GM19452 (cell line): ENCODE measurements around the gene SCFD1.
"Not testable (repeated sequence)": the region's sequence is repeated elsewhere in the genome, so short reads cannot be mapped to it uniquely, and the experiment has no call there.

Experiments
- ATAC-seq: cut with Tn5 transposase; IDR thresholded peaks from one replicate; pipeline ENCODE4 v1.9.1; 2021; ENCODE audit not compliant: unreplicated experiment

Gene SCFD1

GRCh38 chr14:30658645-30659044 is 36.5 kb downstream of the SCFD1 start:
- no peak for ATAC-seq

DNA sequence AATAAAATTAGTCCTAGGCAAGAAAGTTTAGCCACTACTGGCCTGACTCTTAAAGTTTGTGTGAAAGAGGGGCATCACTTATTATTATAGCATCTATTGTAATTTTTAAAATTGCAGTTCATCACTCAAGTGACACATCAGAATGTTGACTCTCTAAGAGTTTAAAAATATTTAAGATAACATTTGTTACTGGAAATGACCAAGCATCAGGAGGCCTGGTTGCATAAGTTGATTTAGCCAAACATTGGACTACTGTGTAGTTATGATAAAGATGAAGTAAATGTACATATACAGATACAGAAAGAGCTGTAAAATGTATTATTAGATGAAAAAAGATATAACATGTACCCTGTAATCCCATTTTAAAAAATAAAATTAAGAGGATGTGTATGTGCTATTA is 47.5 kb downstream of the SCFD1 start:
- no peak for ATAC-seq

- no peak for ATAC-seq
Observed at GRCh38 chr14:30673071-30673470, 51.0 kb downstream of the SCFD1 start.

GRCh38 chr14:30678926-30679431 is 56.9 kb downstream of the SCFD1 start:
- ATAC-seq = no peak

GRCh38 chr14:30680036-30680435 is 57.9 kb downstream of the SCFD1 start:
- no peak for ATAC-seq

DNA sequence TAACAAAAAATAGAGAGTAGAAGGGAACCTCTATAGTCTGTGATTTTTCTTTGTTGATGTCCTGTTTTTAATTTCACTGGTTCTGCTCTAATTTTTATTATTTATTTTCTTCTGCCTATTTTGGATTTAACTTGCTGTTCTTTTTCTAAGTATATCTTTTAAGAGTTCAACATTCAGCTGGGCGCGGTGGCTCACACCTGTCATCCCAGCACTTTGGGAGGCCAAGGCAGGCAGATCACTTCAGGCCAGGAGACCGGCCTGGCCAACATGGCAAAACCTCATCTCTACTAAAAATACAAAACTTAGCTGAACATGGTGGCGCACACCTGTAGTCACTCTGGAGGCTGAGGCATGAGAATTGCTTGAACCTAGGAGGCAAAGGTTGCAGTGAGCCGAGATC is 58.7 kb downstream of the SCFD1 start:
- ATAC-seq = not testable (repeated sequence)

- ATAC-seq = no peak
Observed at GRCh38 chr14:30681752-30682355, 59.7 kb downstream of the SCFD1 start.

DNA sequence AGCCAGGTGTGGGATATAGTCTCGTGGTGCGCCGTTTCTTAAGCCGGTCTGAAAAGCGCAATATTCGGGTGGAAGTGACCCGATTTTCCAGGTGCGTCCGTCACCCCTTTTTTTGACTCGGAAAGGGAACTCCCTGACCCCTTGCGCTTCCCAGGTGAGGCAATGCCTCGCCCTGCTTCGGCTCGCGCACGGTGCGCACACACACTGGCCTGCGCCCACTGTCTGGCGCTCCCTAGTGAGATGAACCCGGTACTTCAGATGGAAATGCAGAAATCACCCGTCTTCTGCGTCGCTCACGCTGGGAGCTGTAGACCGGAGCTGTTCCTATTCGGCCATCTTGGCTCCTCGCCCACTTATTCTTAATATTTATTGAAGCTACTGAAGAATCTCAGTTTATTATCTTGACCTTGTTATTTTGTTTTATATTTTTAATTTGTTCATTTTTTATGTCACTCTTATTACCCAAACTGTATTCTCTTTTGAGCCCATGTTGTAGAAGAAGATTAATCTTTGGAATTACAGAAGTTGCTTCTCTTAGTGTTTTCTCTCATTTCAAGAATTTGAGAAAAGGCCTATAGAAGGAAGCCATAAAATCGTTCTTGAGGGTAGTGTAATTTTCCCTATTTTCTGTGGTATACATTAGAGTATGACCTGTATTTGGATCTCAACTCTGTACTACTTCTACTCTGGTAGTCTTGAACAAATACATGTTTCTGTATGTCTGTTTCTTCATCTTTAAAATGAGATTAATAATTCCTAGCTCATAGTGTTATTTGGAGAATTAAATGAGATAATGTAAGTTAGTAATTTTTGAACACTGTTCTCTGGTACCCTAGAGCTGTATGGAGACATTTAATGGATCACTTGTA is 68.6 kb downstream of the SCFD1 start:
- not testable (repeated sequence) for ATAC-seq

- no peak for ATAC-seq
Observed at GRCh38 chr14:30691751-30692398, 69.8 kb downstream of the SCFD1 start.

- no peak for ATAC-seq
Observed at GRCh38 chr14:30692669-30693068, 70.5 kb downstream of the SCFD1 start.

DNA sequence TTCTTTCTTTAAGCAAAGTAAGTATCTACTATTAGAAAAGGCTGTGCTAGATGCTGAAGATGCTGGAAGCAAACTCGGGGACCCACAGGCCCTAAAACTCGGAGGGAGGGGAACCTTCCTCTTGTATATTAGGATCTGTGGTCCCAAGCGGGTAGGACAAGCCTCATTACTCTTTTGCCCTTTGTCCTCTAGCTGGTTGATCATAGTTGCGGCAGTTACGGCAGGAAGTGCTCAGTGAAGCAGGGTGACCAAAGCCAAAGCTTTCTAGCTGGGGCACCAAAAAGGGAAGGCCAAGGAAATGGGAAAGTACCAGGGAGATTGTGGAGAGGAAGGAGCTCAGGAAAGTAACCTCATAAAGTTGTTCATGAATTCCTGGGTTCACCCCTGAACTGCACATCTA is 76.3 kb downstream of the SCFD1 start:
- ATAC-seq = no peak

DNA sequence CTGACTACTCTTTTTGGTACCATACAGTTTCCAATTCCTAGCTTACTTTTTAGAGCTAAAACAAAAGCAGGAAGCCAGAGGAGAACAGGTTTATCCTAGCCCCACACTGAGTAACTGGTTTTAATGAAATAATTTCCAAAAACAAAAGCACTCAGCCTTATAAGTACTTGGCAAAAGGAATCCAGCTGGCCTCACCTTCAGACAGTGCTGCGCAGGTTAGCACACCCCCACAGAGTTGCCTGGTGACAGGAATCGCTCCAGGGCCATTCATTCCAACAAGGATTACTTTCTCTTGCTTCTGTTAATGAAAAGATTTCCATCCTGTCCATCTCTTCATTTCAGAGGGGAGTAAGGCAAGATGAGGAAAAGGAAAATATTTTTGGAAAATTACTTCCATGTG is 84.6 kb downstream of the SCFD1 start:
- no peak for ATAC-seq

DNA sequence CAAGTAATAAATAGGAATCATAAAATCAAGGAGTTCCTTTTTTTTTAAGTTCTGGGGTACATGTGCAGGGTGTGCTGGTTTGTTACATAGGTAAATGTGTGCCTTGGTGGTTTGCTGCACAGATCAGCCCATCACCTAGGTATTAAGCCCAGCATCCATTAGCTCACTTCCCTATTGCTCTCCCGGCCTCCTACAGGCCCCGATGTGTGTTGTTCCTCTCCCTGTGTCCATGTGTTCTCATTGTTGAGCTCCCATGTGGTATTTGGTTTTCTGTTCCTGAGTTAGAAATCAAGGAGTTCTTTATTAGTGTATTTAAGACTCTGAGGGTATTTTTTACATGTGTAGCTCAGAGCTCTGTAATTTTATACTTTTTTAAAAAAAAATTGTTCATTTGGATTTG is 86.0 kb downstream of the SCFD1 start:
- ATAC-seq = no peak

DNA sequence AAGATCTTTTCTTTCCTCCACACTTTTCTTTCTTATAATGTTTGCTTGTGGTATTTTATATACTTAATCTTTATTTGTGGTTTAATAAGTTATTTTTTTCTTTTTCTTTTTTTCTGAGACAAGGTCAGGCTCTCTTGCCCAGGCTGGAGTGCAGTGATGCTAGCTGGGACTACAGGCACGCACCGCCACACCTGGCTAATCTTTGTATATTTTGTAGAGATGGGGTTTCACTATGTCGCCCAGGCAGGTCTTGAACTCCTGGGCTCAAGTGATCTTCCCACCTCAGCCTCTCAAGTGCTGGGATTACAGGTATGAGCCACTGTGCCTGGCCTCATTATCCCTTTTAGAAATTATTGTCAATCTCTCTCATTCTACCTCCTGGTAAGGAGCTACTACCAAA is 87.1 kb downstream of the SCFD1 start:
- ATAC-seq = no peak

- no peak for ATAC-seq
Observed at GRCh38 chr14:30710876-30711275, 88.8 kb downstream of the SCFD1 start.

DNA sequence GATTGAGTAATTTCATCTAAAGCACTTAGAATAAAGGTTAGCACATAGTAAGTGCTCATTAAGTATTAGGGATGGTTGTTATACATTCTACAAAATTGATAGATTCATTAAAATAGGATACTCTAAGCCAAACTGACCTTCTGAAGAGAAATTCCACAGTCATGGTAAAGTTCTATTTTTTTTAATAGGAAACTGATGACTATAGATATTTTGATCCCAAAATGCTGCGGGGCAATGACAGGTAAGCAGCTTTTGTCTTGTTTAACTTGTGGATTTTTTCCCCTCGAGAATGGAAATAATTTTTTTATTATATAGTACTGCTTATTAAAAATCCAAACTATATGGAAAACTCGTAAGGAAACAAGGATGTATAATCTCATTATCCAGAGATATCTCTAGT is 97.0 kb downstream of the SCFD1 start:
- ATAC-seq = no peak

DNA sequence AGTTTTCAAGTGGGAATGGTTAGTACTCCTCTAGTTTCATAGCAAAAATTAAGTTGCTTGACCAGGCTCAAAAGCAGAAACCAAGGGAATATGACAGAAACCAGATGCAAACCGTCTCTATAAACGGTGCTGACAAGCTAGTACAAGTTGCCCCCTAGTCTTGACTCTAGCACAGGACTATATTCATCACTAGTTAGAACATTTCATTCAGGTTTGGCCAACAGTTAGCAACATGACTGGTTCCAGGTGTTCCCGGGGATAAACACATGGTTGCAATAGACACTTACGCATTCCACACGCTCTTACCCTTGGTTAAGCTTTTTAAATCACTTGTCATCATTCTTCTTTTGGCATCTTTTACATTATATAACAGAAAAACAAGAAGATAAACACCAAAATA is 103.6 kb downstream of the SCFD1 start:
- ATAC-seq = no peak

DNA sequence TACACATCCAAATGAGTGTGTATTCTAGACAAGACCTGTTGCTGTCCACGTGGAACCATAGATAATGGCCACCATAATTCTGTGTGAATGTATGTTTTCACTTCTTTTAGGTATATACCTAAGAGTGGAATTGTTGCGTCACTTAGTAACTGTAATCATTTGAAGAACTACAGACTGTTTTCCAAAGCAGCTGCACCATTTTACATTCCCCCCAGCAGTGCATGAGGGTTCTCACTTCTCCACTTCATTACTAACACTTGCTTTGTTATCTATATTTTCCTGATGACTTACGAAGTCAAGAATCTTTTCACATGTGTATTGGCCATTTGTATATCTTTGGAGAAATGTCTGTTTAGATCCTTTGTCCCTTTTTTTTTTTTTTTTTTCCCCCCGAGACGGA is 106.4 kb downstream of the SCFD1 start:
- no peak for ATAC-seq

DNA sequence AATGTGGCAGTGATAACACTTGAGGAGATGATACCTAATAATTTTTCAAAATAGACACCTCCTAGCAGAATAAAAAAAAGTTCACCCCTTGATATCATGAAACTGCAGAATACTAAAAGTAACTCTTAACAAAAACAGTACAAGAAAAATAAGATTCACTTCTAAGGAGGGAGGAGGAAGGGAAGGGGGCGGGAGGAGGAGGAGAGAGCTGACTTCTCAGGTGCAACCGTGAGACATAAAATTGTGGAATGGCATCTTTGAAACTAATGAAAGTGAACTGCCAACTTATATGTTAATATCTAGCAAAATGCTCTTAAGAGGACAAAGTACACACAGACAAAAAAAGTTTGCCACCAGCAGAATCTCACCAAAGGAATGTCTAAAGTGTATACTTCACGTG is 115.8 kb downstream of the SCFD1 start:
- no peak for ATAC-seq

DNA sequence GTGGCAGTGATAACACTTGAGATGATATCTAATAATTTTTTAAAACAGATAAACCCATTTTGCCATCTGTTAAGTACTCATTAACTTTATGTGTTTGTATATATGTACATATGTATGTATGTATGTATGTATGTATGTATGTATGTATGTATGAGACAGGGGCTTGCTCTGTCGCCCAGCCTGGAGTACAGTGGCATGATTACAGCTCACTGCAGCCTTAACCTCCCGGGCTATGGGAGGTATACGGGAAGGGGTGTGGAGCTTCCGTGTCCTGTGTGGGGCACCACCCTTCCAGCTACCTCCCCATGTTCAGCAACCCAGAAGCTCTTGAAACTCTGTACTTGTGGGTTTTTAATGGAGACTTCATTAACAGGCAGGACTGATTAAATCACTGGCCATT is 116.9 kb downstream of the SCFD1 start:
- ATAC-seq = no peak

- no peak for ATAC-seq
Observed at GRCh38 chr14:30748343-30748742, 126.2 kb downstream of the SCFD1 start.
